Measurements from ENCODE around the gene MPZL2.

DNA sequence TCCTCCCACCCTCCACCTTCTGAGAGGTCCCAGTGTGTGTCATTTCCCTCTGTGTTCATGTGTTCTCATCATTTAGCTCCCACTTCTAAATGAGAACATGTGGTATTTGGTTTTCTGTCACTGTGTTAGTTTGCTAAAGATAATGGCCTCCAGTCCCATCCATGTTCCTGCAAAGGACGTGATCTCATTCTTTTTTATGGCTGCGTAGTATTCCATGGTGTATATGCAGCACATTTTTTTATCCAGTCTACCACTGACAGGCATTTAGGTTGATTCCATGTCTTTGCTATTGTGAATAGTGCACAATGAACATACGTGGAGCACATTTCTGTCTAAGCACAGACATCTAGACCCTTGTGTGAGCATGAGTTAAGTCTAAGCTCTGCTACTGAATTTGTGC lies 46.2 kb upstream of the MPZL2 start:
- no peak for TF ChIP-seq L3MBTL2 (conservative IDR thresholded peaks at IDR 0.05)
- TF ChIP-seq, protein P1, sequence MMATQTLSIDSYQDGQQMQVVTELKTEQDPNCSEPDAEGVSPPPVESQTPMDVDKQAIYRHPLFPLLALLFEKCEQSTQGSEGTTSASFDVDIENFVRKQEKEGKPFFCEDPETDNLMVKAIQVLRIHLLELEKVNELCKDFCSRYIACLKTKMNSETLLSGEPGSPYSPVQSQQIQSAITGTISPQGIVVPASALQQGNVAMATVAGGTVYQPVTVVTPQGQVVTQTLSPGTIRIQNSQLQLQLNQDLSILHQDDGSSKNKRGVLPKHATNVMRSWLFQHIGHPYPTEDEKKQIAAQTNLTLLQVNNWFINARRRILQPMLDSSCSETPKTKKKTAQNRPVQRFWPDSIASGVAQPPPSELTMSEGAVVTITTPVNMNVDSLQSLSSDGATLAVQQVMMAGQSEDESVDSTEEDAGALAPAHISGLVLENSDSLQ (IDR thresholded peaks at IDR 0.05): no peak
- TF ChIP-seq ZNF384 (IDR thresholded peaks at IDR 0.05): no peak
- no peak for TF ChIP-seq SUZ12 (IDR thresholded peaks at IDR 0.05)
- no peak for TF ChIP-seq FOXA1 (IDR thresholded peaks at IDR 0.05)
- no peak for TF ChIP-seq ELF4 (IDR thresholded peaks at IDR 0.05)
- no peak for TF ChIP-seq SP1 (IDR thresholded peaks at IDR 0.05)

Measured in HEK293T (cell line).